PFSK-1 (cell line): ENCODE measurements around the gene ARF1.

Source experiments
- FOXP2 ChIP-seq: optimal IDR thresholded peaks from 2 replicates; pipeline ENCODE3; 2011; ENCODE audit warnings: borderline replicate concordance, control low read depth, inconsistent platforms; ENCODE audit not compliant: insufficient read depth; ENCODE audit errors: extremely low read length, extremely low read depth
- POLR2AphosphoS5 ChIP-seq: IDR thresholded peaks from 2 replicates; pipeline ENCODE4 v1.6.1; 2012; ENCODE audit warnings: low read depth, mild to moderate bottlenecking, control low read depth, low read length, moderate library complexity
- REST ChIP-seq, 2 experiments: IDR thresholded peaks; 2 replicates each; pipeline versions ENCODE4 v1.6.1 to v1.8.0; 2011 to 2012; ENCODE audit warnings: low read depth in 2 of 2, low read length in 2 of 2, control low read depth in 1 of 2, inconsistent platforms in 1 of 2, mild to moderate bottlenecking in 1 of 2, moderate library complexity in 1 of 2; ENCODE audit not compliant: insufficient read depth in 1 of 2
- SIN3A ChIP-seq: IDR thresholded peaks from 2 replicates; pipeline ENCODE4 v1.6.1; 2012; ENCODE audit warnings: mild to moderate bottlenecking, low read length, moderate library complexity, borderline replicate concordance; ENCODE audit not compliant: insufficient read depth
- TAF1 ChIP-seq: IDR thresholded peaks from 2 replicates; pipeline ENCODE4 v1.6.1; 2012; ENCODE audit warnings: low read length, control low read depth, borderline replicate concordance; ENCODE audit not compliant: insufficient read depth

The ARF1 gene

GRCh38 chr1:228084797-228085196 lies 2.3 kb downstream of the ARF1 start:
- TF ChIP-seq TAF1 (no peak), REST (IDR thresholded peaks at IDR 0.05; ENCODE audit: insufficient read depth in 1 of 2, low read depth in 2 of 2, low read length in 2 of 2) (no peak), SIN3A (no peak), FOXP2 (no peak), POLR2AphosphoS5 (no peak)

GRCh38 chr1:228085287-228085951 lies 2.9 kb downstream of the ARF1 start:
- no peak for TF ChIP-seq TAF1
- TF ChIP-seq SIN3A: no peak
- no peak for TF ChIP-seq FOXP2
- TF ChIP-seq REST (IDR thresholded peaks at IDR 0.05; ENCODE audit: insufficient read depth in 1 of 2, low read depth in 2 of 2, low read length in 2 of 2): no peak
- no peak for TF ChIP-seq POLR2AphosphoS5

- TF ChIP-seq TAF1: no peak
Observed at GRCh38 chr1:228087771-228088251, 5.3 kb downstream of the ARF1 start.

- TF ChIP-seq FOXP2 (no peak), SIN3A (no peak), REST (IDR thresholded peaks at IDR 0.05; ENCODE audit: insufficient read depth in 1 of 2, low read depth in 2 of 2, low read length in 2 of 2) (no peak), POLR2AphosphoS5 (no peak), TAF1 (no peak)
Observed at GRCh38 chr1:228088586-228089498, 6.3 kb downstream of the ARF1 start.

GRCh38 chr1:228089519-228090380 lies 7.2 kb downstream of the ARF1 start:
- no peak for TF ChIP-seq SIN3A
- no peak for TF ChIP-seq POLR2AphosphoS5
- no peak for TF ChIP-seq TAF1
- no peak for TF ChIP-seq REST (IDR thresholded peaks at IDR 0.05; ENCODE audit: insufficient read depth in 1 of 2, low read depth in 2 of 2, low read length in 2 of 2)
- TF ChIP-seq FOXP2: no peak
